ENCODE results near the gene CHN2.
"Not testable (repeated sequence)": the region's sequence is repeated elsewhere in the genome, so short reads cannot be mapped to it uniquely, and the experiment has no call there.

Gene CHN2

DNA sequence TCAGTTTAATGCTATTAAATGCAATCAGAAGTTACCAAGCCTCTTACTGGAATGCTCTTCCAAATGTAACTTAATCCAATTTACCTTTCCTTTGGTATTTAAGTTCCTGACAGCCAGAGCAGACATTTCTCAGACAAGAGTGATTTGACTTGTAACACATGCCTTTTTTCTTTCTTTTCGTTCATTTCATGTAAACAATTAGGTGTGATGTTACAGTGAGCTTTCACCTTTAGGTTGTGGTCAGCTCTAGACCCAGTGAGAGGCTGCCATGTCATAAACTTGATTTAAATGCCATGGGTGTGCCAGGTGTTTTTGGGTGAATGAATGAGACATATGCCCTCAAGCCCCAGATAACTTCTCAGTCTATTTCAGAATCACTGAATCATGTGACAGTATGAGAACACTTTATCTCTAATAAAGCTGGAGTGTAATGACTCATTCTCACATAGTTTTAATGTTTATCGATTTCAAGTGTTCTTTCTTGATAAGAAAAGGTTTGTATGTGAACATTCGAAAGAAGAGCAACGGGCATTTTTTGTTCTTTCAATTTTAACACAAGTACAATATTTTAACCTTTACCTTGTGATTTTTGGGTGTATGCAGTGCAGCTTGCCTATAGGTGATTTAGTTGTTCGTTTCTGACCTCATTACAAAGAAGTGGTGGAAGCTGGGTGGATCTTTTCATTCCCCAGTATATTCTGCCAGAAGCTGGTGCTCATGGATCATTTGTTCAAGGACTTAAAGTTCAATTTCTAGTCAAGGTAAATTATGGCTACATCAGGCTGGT is 61.5 kb downstream of the CHN2 start:
- DNase-seq (ENCODE audit: low read depth, low spot score), result no peak

DNA sequence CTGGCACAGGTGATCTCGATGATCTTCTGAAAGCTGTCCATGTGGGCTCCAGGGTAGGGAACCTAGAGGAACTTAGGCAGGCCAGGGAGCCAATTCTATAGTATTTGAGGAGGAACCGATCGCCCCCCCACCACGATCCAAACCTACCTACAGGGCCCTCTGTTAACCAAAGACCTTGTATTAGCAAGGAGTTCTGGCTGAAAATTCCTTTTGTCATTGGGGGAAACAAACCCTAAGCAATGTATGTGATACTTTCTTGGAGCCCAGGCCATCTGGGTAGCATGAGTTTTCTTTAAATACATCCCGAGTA is 62.1 kb downstream of the CHN2 start:
- no peak for DNase-seq (ENCODE audit: low read depth, low spot score)

DNA sequence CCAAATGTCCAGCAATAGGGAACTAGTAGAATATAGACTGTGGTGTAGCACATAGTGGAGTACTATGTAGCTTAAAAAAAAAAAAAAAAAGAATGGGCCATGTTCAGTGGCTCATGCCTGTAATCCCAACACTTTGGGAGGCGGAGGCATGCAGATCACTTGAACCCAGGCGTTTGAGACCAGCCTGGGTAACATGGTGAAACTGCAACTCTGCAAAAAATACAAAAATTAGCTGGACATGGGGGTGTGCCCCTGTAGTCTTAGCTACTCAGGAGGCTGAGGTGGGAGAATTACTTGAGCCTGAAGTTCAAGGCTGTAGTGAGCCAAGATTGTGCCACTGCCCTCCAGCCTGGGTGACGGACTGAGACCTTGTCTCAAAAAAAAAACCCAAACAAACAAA is 64.4 kb downstream of the CHN2 start:
- no peak for DNase-seq (ENCODE audit: low read depth, low spot score)

DNA sequence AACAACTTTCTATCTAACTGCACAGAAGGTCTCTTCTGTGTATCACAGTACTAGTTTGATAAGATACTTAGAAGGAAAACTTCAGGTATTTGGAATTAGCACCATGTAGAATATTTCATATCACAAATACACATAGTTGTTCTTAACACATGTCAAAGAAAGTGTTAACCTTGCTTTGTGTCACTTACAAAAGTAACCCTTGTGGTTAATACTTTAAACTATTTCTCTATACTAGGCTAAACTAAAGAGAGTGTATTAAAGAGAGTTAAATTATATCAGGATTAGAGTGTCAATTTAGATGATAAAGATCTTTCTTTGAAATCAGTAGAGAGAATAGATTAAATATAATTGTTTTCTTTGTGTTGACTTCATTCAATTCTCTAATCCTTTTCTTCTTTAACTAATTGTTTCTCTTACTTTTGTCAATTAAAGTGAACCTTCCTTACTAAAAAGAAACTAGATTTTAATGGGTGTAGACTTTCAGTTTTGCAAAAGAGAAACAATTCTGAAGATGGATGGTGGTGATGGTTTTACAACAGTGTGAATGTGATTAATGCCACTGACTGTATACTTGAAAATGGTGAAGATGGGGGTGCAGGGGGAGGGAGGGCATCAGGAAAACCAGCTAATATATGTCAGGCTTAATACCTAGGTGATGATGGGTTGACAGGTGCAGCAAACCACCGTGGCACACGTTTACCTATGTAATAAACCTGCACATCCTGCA is 67.8 kb downstream of the CHN2 start:
- DNase-seq (ENCODE audit: low read depth, low spot score), result no peak

DNA sequence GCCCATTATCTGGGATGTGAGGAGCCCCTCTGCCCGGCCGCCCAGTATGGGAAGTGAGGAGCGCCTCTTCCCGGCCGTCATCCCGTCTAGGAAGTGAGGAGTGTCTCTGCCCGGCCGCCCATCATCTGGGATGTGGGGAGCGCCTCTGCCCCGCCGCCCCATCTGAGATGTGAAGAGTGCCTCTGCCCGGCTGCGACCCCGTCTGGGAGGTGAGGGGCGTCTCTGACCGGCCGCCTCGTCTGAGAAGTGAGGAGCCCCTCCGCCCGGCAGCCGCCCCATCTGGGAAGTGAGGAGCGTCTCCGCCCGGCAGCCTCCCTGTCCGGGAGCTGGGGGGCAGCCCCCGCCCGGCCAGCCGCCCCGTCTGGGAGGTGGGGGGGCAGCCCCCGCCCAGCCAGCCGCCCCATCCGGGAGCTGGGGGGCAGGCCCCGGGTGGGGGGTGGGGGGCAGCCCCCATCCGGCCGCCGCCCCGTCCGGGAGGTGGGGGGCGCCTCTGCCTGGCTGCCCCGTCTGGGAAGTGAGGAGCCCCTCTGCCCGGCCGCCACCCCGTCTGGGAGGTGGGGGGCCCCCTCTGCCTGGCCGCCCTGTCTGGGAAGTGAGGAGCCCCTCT is 69.1 kb downstream of the CHN2 start:
- not testable (repeated sequence) for DNase-seq (ENCODE audit: low read depth, low spot score)

DNA sequence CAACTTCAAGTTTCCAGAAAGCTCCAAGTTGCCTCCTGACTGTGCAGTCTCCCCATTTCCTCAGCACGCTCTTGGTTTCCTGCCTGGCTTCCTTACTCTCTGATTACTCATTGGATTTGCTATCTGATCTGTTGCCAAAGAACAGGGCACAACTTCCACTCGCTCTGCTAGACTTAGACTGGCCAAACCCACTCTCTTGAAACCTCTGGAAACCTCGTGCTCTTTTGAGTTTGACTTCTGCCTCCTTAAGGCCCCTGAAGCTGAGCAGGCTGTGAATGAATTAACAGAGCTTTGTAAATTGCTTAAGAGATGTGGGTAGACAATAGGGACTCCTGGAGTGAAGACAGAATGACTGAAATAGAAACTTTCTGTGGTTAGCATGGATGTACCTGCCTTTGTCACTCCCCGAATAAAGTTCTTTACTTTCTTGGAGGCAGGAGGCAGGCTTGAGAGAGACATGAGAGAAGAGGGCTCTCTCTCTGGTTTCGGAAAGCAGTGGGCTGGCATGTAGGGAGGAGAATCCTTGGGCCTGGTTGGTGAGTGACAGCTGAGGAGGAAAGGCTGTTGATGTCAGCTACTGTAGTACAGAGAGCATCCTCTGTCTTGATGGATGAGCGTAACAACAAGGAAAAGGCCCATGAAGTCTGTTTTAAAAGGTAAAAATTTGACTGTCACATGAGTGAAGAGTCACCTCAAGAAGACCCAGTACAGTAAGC is 70.8 kb downstream of the CHN2 start:
- DNase-seq (ENCODE audit: low read depth, low spot score), result no peak

DNA sequence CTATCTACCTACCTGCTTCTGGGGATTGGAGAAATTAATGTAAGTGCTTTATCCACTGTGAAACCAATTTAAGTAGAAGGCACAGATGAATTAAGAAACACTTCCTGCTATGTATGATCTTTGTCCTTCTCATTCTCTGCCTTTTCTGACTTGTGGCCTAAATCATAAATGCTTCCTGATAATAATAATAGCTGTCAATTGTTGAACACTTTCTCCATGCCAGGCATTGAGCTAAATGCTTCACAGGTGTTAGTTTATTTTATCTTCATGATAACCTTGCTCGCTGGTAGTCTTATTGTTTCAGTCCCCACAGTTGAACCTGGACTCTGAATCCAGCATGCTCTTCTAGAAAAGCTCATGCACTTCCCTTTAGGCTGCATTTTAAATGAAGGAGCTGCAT is 75.4 kb downstream of the CHN2 start:
- DNase-seq (ENCODE audit: low read depth, low spot score), result no peak

DNA sequence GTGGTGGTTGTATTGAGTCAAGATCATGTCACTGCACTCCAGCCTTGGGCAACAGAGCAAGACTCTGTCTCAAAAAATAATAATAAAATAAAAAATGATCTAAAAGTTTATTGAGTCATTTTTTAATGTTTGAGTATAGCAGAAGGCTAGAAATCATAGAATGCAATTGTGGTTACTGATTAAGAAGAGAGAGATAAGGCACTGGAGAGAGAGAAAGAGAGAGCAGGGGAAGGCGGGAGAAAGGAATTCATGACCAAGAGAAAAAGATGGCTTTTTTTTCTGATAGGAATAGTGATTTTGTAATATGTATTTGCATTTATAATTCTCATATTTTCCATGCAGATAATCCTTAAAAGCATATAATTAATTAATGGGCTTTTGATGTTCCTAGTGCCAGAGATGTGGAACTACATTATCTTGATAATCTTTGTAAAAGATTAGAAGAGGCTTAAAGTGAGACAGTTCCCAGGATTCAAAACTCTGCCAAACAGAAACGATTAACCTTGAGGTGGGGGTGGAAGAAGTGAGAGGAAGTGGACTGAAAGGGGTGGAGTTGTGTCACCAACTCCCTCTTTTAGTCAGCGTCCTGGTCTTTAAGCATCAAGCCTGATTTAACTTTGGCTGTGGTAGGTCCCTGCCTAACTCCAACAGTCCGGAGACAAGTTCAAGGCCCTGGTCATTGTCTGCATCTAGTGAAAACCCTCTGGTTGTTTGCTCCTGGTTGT is 76.2 kb downstream of the CHN2 start:
- no peak for DNase-seq (ENCODE audit: low read depth, low spot score)

DNA sequence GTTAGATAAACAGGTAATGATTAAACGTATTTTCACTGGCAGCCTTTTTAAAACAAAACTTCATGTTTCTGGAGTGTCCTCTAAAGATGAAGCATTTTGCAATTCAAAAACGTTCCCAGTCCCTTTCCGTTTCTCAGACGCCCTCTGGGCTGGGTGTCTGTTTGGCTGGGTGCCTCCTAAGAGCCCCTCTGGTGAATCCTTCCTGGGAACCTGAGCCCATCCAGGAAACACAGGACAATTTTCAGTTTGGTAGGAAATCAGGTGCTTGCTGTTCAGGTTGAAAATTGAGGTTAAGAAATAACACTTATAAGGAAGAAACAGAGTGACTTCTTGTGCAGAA is 76.7 kb downstream of the CHN2 start:
- no peak for DNase-seq (ENCODE audit: low read depth, low spot score)

DNA sequence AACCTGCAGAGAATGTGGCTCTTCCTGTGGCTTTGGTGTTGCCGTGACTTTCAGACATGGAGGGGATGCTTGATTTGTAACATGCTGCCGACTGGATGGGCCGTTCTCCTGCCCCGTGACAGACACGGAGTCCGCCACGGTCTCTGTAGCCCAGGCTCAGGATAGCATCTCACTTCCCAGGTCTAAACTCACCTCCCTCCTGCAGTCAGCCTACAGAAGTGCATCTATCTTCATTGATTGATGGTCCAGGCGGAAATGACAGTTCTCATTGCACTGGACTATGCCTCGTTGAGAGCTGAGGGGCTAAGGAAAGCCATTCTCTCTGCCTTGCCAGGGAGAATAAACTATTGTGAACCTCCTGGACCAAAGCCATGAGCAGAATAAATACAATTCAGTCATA is 77.5 kb downstream of the CHN2 start:
- DNase-seq (ENCODE audit: low read depth, low spot score), result no peak

DNA sequence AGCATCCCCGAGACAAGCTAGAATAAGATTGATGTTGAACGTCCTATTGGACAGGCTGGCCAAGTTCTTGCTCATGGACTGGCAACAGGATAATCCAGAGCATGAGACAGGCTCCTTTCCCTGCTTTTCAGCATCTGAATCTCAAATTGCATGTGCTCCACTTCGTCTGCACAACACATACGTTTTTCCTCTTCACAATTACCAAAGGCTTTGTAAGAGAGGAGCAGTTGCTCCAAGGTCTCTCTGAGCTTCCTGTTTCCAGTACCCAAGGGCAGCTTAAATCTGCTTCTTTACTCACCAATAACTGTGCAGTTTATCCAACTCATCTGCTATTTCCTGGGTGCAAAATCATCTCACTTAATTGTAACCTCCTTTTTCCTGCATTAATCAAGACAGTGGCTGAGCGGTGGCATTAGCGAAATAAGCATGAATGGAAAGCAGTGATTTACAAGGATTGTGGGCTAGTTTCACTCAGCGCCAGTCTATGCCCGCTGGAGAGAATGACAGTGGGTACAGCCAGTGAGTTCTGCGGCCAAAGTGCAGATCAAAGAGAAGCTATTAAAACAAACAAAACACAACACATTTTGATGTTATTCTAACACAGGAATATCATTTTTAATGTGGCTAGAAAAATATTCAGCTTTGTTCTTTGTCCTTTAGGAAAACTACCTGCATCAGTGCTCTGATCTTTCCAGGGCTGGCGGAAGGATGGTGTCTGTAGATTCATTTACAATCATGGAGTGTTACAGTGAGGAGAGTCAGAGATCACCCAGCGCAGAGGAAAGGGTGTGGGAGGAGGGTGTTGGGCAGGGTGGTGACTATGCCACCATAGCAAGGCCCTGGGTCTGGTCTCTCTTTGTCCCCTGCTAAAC is 79.8 kb downstream of the CHN2 start:
- no peak for DNase-seq (ENCODE audit: low read depth, low spot score)

DNA sequence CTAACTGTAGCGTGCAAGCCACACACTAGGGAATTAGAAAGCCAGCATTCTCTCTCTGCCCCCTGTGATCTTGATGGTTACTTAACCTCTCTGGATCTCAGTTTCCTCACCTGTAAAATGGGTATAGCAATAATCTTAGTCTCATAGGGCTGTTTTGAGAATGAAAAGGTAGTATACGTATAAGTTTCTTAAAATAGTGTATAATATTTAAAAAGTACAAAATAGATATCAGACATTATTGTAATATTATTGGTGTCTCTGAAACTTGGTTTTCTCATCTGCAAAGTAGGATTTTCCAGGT is 80.4 kb downstream of the CHN2 start:
- no peak for DNase-seq (ENCODE audit: low read depth, low spot score)

DNA sequence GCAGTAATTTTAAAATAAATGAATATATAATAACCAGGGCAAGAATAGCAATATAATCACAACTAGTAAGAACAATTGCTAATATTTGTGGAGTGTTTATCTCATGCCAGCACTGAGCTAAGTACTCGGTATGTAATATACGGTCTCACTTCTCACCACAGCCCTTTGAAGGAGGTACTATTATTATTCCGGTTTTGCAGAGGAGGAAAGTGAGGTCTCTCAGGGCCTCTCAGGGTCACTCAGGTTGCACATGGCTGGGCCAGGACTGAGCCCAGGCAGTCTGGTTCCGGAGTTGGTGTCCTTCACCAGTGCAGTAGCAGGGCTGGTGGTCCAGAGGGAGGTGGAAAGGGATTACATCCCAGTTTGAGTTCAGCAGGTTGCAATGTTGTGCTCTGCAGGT is 80.9 kb downstream of the CHN2 start:
- DNase-seq (ENCODE audit: low read depth, low spot score), result no peak

DNA sequence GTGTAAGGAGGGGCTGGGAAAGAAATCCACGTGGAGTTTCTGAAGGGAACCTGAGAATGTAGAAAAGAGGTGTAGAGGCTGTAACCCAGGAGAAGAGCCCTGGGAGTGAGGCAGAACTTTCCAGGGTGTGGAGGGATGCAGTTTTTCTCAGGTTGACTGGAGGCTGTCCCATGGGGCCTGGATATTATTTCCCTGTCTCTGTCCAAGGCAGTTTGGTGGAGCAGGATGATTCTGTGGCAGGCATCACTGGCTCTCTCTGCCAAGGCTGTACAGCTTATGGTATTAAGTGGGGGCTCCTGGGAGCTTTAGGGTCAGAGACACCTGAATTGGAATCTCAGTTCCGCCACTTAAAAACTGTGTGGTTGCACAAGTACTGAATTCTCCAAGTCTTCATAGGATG is 81.6 kb downstream of the CHN2 start:
- no peak for DNase-seq (ENCODE audit: low read depth, low spot score)

DNA sequence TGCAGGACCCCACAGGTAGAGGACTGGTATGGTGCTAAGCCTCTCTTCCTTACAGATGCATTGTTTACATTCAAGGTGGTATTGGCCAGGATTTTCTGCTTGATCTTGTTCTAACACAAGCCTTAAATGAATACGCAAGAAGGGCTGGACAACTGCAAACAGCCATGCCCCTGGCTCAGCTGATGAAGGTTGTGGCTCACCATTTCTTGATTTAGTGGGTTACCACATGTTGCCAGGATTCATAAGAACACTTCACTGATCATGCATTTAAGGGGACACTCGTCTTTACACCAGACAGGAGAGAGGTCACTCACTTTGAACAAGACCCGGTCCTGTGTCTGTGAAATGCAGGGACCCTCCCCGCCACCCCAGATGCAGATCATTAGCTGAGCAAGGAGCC is 82.2 kb downstream of the CHN2 start:
- no peak for DNase-seq (ENCODE audit: low read depth, low spot score)

DNA sequence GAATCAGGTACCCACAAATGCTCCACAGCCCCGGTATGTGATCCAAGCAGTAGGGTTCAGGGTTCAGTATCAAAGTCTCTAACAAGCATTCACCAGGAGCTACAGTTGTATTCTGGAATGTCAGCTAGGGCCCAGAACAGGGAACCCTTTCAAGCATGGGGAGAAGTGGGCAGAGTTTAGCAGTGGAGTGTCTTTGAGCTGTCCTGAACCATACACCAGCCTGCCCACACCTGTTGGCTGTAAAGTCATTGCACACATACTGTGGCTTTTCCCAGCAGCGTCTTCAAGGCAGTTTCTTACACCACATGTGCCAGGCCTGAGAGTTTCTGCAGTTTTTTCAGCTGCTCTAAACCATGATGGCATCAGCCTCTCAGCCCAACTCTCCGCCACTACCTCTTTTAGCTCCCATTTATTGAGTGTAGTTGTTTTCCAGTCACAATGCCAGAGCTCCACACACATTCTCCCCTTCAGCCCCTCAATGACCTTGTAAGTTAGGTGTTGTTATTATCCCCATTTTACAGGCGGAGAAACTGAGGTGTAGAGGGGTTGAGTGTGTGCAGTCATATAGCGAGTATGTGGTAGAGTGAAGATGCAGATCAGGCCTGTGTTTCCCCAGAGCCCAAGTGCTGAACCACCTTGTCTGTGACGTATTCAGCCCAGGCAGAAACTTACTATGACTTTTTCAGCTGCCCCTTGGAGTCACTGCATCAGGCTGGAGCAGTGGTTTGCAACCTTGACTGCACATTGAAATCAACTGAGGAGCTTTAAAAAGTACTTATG is 83.1 kb downstream of the CHN2 start:
- DNase-seq (ENCODE audit: low read depth, low spot score), result no peak

DNA sequence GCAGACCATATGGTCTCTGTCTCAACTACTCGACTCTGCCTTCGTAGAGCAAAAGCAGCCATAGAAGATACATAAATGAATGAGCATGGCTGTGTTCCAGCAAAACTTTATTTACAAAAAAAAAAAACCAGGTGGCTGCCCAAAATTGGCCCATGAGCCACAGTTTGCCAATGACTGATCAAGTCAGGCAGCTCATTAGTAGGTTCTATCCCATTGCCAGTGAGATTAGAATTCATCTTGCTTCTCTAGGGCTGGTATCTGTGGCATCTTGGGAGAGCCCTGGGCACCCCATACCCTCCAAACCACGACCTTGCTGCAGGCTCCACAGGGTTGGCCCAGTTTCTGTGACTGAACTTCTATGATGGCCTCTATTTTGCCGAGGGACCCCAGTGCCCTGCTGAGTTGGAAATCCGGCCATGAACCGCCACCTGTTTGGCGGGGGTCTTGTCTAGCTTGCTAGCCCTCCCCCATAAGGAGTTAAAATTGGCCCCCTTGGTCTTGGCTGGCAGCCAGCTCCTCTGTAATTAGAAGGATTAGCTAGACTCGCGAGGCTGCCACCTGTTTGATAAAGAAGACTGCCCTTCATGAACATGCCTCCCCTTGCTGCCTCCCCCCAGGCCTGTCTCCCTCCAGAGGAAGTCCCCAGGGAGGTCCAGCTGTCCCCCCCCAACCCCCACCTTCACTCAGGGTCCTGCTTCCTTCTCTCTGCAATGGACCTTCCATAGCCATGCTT is 83.9 kb downstream of the CHN2 start:
- no peak for DNase-seq (ENCODE audit: low read depth, low spot score)

DNA sequence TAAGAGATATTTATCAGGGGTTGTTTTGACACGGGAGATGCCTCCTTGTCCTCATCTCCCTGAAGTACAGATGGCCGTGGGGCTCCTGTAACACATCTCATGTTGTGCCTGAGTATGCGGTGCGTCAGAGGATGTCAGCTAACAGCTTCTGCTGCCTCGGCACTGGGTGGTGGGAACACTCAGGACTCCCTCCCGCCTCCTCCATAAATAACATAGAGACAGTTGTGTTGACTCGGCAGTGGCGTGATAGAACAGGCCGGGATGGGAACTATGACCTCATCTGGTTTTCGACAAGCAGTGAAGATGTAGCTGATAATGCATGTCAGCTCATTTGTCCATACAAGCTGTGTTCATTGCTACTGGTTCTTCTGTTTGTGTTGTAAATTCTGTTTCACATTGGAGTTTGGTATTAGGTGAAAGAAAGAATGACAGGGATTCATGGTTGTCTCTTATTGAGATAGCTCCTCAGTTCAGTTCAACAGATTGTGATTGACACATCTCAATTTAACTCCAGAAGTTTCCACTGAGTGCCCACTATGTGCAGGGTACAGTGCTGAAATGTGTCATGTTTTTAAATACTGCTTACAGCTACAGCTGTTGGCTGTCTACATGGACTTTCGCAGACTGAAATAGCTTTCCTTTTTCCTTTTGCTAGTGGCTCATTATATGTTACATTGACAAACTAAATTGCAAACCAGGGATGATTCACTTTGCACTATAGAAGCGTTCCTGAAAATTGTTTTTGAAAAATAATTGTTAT is 87.4 kb downstream of the CHN2 start:
- no peak for DNase-seq (ENCODE audit: low read depth, low spot score)

DNA sequence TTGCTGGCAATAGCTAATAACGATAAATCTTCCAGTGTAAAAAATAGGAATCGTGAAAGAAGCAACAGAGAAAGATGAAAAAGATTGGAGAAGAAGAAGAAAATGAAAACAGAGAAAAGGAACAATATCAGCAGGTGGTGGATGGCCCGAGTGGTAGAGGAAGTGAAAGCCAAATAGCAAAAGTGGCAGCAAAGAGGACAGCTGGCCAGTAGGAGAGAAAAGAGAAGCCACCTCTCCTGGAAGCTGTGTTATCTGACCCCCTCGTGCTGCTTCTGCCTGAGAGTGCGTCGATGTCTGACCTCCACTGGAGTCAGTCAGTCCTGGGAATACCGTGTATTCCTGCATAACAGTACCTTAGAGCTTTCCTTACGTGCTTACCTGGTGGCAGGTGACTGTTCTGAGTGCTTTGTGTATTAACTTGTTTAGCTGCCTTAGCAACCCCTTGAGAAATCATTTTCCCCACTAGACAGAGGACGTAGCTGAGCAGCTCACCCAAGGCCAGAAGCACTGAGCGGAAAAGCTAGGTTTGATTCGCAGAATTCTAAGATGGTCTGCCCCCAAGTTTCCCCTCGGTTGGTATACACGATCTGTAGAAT is 88.3 kb downstream of the CHN2 start:
- DNase-seq (ENCODE audit: low read depth, low spot score), result no peak

All from activated naive CD8-positive, alpha-beta T cell treated with anti-CD3 and anti-CD28 coated beads, Interleukin-2, amount 50 U/mL, for 16 hours (primary cell).